GM12891 (cell line): ENCODE measurements around the gene ZMIZ1.

Experiments
- POLR2A ChIP-seq: IDR thresholded peaks from 2 replicates; pipeline ENCODE4 v1.6.1; 2011; ENCODE audit warnings: low read depth, low read length, control low read depth
- POLR2AphosphoS5 ChIP-seq: IDR thresholded peaks from 2 replicates; pipeline ENCODE4 v1.6.1; 2011; ENCODE audit warnings: low read depth, low read length, control low read depth
- SPI1 ChIP-seq: IDR thresholded peaks from 2 replicates; pipeline ENCODE4 v1.6.1; 2011; ENCODE audit warnings: low read depth, low read length, control low read depth

DNA sequence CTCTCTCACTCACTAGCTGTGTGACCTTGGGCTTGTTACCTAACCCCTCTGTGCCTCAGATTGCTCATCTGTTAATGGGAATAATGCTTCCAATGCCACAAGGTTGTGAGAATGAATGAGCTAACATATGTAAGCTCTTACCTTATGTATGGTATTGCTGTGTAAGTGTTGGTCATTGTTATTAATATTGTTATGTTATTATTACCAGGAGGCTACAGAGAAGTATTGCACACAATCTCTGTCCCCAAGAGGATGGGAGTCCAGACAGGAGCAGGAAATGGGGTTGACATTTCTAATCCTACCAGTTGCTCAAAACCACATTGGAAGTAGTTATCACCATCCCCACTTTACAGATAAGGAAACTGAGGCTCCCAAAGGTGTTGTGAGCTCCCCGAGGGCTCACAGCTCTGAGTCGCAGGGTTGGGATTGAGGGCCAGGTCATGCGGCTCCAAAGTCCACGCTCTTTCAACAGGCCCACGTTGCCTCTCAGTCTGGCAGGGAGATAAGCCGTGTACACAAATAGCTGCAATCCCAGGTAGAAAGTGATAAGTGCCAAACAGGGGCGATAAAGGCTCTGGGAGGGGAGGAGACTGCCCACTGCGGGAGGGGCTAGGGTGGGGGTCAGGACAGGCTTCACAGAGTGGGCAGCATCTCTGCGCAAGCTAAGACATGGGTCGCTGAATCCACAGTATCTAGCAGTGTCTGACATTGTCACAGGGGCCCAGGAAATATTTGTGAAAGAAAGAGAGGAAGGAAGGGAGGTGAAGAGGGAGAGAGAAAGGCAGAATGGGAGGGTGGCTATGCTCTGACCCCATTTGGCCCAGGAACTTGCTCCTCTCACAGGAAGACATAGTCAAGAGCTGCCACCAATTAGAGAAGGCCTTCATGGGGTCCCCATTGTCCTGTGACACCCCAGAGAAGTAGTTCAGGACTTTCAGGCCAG, 9.6 kb upstream of the ZMIZ1 start:
- TF ChIP-seq POLR2A (no peak), POLR2AphosphoS5 (no peak), SPI1 (no peak)
